ENCODE results near the gene DGKQ. TPM values are rescaled to one million over a fixed set of nuclear protein-coding genes. Genes with fewer than 3 reads are reported as not detected.
A peak's percentile ranks its signal among the peaks of the same experiment; 100 is the strongest.

The DGKQ gene
- 17.0 TPM for total RNA-seq

GRCh38 chr4:973431-974397 is at the start of gene DGKQ:
TSS of gene DGKQ (minus strand) at chr4:973569. CDS start at chr4:973482, 87 bp downstream.
- DNase-seq (ENCODE audit: low spot score) = peak; percentile 88

- no peak for DNase-seq (ENCODE audit: low spot score)
These were observed 49.3 kb upstream of the DGKQ start for GRCh38 chr4:1022739-1023066.

DNA sequence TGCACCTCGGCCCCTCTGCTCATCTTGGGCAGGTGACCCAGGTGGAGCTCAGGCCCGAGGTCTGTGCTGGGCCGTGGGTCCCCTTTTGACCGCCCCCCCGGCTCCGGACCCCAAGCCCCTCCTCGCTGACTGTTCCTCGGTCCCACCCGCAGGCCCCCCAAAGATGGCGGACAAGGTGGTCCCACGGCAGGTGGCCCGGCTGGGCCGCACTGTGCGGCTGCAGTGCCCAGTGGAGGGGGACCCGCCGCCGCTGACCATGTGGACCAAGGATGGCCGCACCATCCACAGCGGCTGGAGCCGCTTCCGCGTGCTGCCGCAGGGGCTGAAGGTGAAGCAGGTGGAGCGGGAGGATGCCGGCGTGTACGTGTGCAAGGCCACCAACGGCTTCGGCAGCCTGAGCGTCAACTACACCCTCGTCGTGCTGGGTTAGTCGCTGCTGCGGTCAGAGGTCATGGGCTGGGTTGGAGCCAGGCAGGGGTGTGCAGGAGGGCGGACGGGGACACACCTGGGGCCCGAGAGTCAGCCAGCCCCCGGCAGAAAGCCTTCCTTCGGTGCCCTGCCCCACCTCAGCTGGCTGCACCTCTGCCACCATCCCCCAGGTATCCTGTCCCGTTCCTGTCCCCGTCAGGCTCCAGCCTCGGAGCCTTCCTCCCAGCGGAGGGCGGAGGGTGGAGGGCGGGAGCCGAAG is 48.8 kb upstream of the DGKQ start:
- no peak for DNase-seq (ENCODE audit: low spot score)

GRCh38 chr4:1021386-1022050 is 48.1 kb upstream of the DGKQ start:
- DNase-seq (ENCODE audit: low spot score) = no peak

DNA sequence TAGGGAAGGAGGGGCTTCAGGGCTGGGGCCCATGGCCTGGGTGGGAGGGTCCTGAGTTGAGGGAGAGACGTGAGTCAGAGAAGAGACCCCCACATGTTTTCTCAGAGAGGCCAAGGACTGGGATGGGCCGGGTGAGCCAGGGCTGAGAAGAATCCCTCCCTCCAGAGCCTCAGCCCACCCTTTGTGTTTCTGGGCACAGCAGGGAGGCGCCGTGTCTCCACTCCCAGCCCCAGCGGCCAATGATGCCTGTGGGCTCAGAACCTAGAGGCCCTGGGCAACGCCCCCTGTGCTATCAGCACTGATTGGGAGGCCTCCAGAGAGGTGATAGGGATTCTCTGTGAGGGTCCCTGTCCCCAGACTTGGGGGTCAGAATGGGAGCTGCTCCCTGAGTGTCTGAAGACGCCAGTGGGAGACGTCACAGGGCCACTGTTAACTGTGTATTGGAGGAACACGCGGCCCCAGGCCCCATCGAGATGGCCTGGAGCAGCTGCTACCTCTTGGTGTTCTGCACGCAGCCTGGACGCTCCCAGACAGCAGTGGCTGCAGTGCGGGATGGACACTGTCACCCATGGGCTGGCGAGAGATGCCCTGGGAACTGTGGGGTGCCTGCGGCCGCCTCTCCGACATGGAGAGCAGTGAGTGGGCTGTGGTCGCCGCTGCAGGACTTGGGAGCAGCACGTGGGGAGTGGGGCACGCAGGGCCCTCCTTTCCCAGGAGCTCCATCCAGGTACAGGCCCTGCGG is 46.5 kb upstream of the DGKQ start:
- no peak for DNase-seq (ENCODE audit: low spot score)

GRCh38 chr4:1019320-1019719 is 46.0 kb upstream of the DGKQ start:
- DNase-seq (ENCODE audit: low spot score) = no peak

GRCh38 chr4:1018147-1019020 is 45.0 kb upstream of the DGKQ start:
- no peak for DNase-seq (ENCODE audit: low spot score)

- no peak for DNase-seq (ENCODE audit: low spot score)
These were observed 44.3 kb upstream of the DGKQ start for GRCh38 chr4:1017706-1018105.

GRCh38 chr4:1017211-1017610 is 43.8 kb upstream of the DGKQ start:
- DNase-seq (ENCODE audit: low spot score) = no peak

- no peak for DNase-seq (ENCODE audit: low spot score)
These were observed 42.4 kb upstream of the DGKQ start for GRCh38 chr4:1015746-1016145.

DNA sequence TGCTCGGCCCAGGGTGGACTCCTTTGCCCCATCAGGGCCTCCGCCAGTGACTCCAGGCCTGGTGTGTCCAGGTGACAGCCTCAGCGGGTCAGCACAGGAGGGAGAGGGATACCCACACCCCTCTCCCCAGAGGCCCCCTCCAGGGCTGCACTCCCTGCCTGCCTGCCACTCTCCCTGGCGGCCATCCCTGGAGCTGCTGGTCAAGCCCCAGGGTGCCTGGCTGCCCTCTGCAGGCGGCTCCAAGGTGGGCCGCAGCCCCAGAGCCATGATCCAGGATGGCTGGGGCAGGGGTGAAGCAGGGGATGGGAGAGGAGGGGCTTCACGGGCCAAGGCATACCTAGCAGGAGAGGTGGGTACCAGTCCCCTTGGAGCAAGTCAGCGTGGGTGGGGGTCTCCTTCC is 41.8 kb upstream of the DGKQ start:
- no peak for DNase-seq (ENCODE audit: low spot score)

DNA sequence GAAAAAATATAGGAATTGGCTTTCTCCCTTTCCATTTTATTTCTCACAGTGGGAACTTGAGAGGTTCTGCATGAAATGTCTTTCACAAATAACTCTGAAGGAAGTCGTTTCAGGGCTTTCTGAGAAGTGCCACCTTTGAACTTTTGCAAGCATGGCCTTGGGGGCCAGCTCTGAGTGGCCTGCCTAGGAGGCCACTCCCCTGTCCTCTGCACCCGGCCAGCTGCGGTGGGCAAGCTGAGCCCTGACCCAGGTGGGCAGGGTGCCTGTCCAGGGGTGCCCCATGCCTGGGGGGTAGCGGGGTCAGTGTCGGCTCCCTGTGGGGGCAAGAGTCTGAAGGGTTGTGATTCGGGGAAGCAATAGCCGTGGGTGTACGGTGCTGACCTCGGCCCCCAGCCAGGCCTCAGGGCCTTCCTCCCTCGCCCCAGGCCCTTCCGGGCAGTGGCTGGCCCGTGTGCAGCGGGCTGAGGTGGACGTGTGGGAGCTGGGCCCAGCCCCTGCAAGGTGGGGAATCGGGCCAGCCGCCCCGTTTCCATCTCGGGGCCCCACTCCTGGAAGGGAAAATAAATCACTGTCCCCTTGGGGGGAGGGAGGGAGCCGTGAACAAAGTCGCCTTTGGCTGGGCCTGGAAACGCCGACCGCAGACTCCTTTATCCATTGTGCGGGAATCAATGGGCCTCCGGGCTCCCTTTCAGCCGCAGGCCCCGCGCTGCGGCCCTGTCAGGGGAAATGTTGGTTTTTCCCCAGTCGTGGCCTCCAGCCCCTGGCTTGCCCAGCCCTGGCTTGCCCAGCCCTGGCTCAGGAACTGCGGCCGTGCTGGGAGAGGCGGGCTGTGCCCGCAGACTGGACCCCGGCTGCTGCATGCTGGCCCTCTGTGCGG is 41.2 kb upstream of the DGKQ start:
- DNase-seq (ENCODE audit: low spot score) = no peak

DNA sequence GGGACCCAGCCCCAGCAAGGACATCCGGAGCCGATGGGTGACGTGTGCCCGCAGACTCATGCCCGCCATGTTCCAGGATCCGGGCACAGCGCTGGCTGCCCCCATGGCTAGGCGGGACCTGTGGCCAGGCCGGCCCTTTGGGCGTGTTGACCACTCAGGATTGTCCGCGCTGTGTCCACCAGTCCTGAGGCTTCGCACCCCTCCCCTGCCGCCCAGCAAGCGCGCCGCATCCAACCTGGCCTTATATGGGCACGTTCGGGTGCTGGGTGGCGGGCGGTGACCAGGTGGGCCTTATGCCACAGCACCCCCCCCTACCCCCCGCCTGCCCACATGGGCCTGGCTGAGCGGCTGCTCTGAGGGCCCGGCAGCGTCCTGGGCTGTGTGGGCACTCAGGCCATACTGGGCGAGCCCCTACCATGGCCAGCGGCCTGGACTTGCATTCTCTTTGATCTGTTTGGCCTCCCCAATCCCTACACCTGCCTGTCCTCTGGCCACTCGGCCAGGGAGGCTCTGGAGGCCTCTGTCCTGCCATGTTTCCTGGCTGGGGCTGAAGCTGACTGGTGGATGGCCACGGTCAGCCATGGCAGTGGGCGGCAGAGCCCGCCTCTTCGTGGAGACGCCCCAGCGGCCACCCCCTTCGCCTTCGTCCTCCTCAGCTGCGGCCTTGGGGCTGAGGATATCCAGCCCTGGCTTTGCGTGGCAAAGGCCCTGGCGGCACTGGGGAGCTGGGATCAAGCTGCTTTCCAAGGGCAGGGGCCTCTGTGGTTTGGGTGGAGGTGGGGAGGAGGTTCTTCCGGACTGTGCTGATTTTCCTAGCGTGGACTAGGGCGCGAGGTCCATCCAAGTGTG is 40.1 kb upstream of the DGKQ start:
- no peak for DNase-seq (ENCODE audit: low spot score)

GRCh38 chr4:1012034-1012739 is 38.8 kb upstream of the DGKQ start:
- no peak for DNase-seq (ENCODE audit: low spot score)

DNA sequence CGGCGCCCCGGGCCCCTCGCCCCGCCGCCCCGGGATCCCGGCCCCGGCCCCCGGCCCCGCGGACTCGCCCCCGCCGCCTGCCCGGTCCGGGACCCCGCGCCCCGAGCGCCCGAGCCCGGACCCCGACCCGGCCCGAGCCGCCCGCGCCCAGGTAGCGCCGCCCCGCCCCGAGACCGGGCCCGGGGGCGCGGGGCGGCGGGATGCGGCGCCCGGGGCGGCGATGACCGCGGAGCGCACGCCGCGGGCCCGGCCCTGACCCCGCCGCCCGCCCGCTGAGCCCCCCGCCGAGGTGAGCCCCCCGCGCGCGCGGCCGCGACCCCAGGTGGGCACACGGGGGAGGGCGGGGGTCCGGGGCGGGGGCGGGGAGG is 38.3 kb upstream of the DGKQ start:
- DNase-seq (ENCODE audit: low spot score) = no peak

- peak; percentile 93 for DNase-seq (ENCODE audit: low spot score)
These were observed 37.8 kb upstream of the DGKQ start, which contains the start of gene FGFRL1 for GRCh38 chr4:1011022-1011665. TSS of gene FGFRL1 (plus strand) at chr4:1011626. CDS start at chr4:1012486, 860 bp downstream.

GRCh38 chr4:1010395-1011021 is 37.1 kb upstream of the DGKQ start:
- peak; percentile 83 for DNase-seq (ENCODE audit: low spot score)
